Measurements from ENCODE around the gene GAS6.

The GAS6 gene

GRCh38 chr13:113822956-113823744, 40.7 kb downstream of the GAS6 start:
- Histone ChIP-seq H3K36me3 (ENCODE audit: control insufficient read depth in 1 of 2, insufficient read depth in 2 of 2, low read length in 2 of 2) (peaks cover 11 to 40% of the 10 kb centered on the region in 2 donors), H3K9me3 (ENCODE audit: control insufficient read depth in 1 of 2, low read length in 2 of 2) (no peaks in the 10 kb centered on the region), H3K4me1 (ENCODE audit: control insufficient read depth in 1 of 2, insufficient read depth in 2 of 2, low read length in 2 of 2) (peaks cover 0 to 26% of the 10 kb centered on the region in 2 donors), H3K27me3 (ENCODE audit: low read depth, low read length) (no peaks in the 10 kb centered on the region), H3K27ac (ENCODE audit: low read length) (no peak overlapping the region), H3K4me3 (ENCODE audit: low read depth in 1 of 2, low read length in 2 of 2) (no peak overlapping the region)

GRCh38 chr13:113822266-113822665, 41.6 kb downstream of the GAS6 start:
- H3K27me3 ChIP-seq (ENCODE audit: low read depth, low read length) = no peaks in the 10 kb centered on the region
- peaks cover 0 to 30% of the 10 kb centered on the region in 2 donors for H3K4me1 ChIP-seq (ENCODE audit: control insufficient read depth in 1 of 2, insufficient read depth in 2 of 2, low read length in 2 of 2)
- H3K27ac ChIP-seq (ENCODE audit: low read length) = no peak overlapping the region
- H3K4me3 ChIP-seq (ENCODE audit: low read depth in 1 of 2, low read length in 2 of 2) = no peak overlapping the region
- H3K36me3 ChIP-seq (ENCODE audit: control insufficient read depth in 1 of 2, insufficient read depth in 2 of 2, low read length in 2 of 2) = peaks cover 8 to 33% of the 10 kb centered on the region in 2 donors
- no peaks in the 10 kb centered on the region for H3K9me3 ChIP-seq (ENCODE audit: control insufficient read depth in 1 of 2, low read length in 2 of 2)

DNA sequence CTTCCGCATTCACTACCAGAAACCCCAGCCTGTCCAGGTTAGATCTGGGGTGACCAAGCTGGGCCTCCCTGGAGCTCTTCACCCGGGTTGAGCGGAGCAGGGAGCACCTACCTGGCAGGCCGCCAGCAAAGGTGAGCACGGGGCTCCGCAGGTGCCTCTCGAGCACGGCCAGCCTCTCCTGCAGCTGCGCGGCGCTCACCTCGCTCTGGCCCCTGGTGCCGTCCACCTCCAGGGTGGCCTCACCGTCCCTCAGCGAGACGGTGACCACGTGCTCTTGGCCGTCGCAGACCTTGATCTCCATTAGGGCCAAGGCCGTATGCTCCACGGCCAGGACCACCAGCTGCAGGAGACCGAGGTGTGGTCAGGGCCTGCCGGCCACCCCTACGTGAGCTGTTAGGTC, 42.0 kb downstream of the GAS6 start:
- no peaks in the 10 kb centered on the region for H3K9me3 ChIP-seq (ENCODE audit: control insufficient read depth in 1 of 2, low read length in 2 of 2)
- no peak overlapping the region for H3K27ac ChIP-seq (ENCODE audit: low read length)
- H3K27me3 ChIP-seq (ENCODE audit: low read depth, low read length) = no peaks in the 10 kb centered on the region
- H3K36me3 ChIP-seq (ENCODE audit: control insufficient read depth in 1 of 2, insufficient read depth in 2 of 2, low read length in 2 of 2) = peaks cover 4 to 29% of the 10 kb centered on the region in 2 donors
- peaks cover 0 to 32% of the 10 kb centered on the region in 2 donors for H3K4me1 ChIP-seq (ENCODE audit: control insufficient read depth in 1 of 2, insufficient read depth in 2 of 2, low read length in 2 of 2)
- no peak overlapping the region for H3K4me3 ChIP-seq (ENCODE audit: low read depth in 1 of 2, low read length in 2 of 2)

GRCh38 chr13:113820813-113821651, 42.8 kb downstream of the GAS6 start:
- H3K4me3 ChIP-seq (ENCODE audit: low read depth in 1 of 2, low read length in 2 of 2) = peak overlapping the region in 1 of 2 donors; percentile 18
- no peak overlapping the region for H3K27ac ChIP-seq (ENCODE audit: low read length)
- H3K4me1 ChIP-seq (ENCODE audit: control insufficient read depth in 1 of 2, insufficient read depth in 2 of 2, low read length in 2 of 2) = peaks cover 2 to 41% of the 10 kb centered on the region in 2 donors
- H3K36me3 ChIP-seq (ENCODE audit: control insufficient read depth in 1 of 2, insufficient read depth in 2 of 2, low read length in 2 of 2) = peaks cover 3 to 28% of the 10 kb centered on the region in 2 donors
- no peaks in the 10 kb centered on the region for H3K9me3 ChIP-seq (ENCODE audit: control insufficient read depth in 1 of 2, low read length in 2 of 2)
- no peaks in the 10 kb centered on the region for H3K27me3 ChIP-seq (ENCODE audit: low read depth, low read length)

- H3K27ac ChIP-seq (ENCODE audit: low read length) = no peak overlapping the region
- peak overlapping the region in 1 of 2 donors; percentile 18 for H3K4me3 ChIP-seq (ENCODE audit: low read depth in 1 of 2, low read length in 2 of 2)
- peaks cover 0 to 18% of the 10 kb centered on the region in 2 donors for H3K36me3 ChIP-seq (ENCODE audit: control insufficient read depth in 1 of 2, insufficient read depth in 2 of 2, low read length in 2 of 2)
- H3K27me3 ChIP-seq (ENCODE audit: low read depth, low read length) = no peaks in the 10 kb centered on the region
- peaks cover 3 to 48% of the 10 kb centered on the region in 2 donors for H3K4me1 ChIP-seq (ENCODE audit: control insufficient read depth in 1 of 2, insufficient read depth in 2 of 2, low read length in 2 of 2)
- no peaks in the 10 kb centered on the region for H3K9me3 ChIP-seq (ENCODE audit: control insufficient read depth in 1 of 2, low read length in 2 of 2)
Observed at GRCh38 chr13:113819731-113820715, 43.9 kb downstream of the GAS6 start.

GRCh38 chr13:113819341-113819730, 44.5 kb downstream of the GAS6 start:
- Histone ChIP-seq H3K9me3 (ENCODE audit: control insufficient read depth in 1 of 2, low read length in 2 of 2) (no peaks in the 10 kb centered on the region), H3K27me3 (ENCODE audit: low read depth, low read length) (no peaks in the 10 kb centered on the region), H3K27ac (ENCODE audit: low read length) (no peak overlapping the region), H3K4me3 (ENCODE audit: low read depth in 1 of 2, low read length in 2 of 2) (no peak overlapping the region), H3K36me3 (ENCODE audit: control insufficient read depth in 1 of 2, insufficient read depth in 2 of 2, low read length in 2 of 2) (peaks cover 0 to 17% of the 10 kb centered on the region in 2 donors), H3K4me1 (ENCODE audit: control insufficient read depth in 1 of 2, insufficient read depth in 2 of 2, low read length in 2 of 2) (peaks cover 3 to 48% of the 10 kb centered on the region in 2 donors)

DNA sequence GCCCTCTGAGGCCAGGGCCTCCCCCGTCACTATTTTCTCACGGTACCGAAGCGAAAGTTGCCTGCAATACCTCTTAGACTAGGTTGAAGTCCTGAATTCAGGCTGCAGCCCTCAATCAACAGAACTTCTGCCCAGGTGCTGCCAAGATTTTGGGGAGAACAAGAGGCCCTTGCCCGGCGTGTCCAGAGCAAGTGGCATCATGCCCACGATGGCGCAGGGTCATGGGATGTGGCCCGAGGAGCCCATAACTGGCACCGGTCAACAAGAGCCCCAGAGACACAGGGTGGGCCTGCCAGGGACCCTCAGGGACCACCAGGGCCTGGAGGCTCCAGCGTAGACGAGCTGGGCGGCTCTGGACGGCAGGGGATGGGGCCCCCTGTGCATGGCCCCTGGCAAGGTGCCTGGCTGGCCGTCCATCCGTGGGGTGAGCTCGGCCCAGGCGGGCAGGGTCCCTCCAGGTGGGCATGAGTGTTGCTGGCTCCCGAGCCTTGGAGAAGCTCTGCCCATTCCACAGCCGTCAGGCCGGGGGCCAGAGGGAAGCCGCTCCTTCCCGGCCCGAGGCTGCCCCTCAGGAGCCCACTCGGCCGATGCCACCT, 45.1 kb downstream of the GAS6 start:
- H3K36me3 ChIP-seq (ENCODE audit: control insufficient read depth in 1 of 2, insufficient read depth in 2 of 2, low read length in 2 of 2) = peaks cover 0 to 17% of the 10 kb centered on the region in 2 donors
- H3K4me1 ChIP-seq (ENCODE audit: control insufficient read depth in 1 of 2, insufficient read depth in 2 of 2, low read length in 2 of 2) = peaks cover 3 to 48% of the 10 kb centered on the region in 2 donors
- H3K27me3 ChIP-seq (ENCODE audit: low read depth, low read length) = no peaks in the 10 kb centered on the region
- no peak overlapping the region for H3K4me3 ChIP-seq (ENCODE audit: low read depth in 1 of 2, low read length in 2 of 2)
- H3K27ac ChIP-seq (ENCODE audit: low read length) = no peak overlapping the region
- no peaks in the 10 kb centered on the region for H3K9me3 ChIP-seq (ENCODE audit: control insufficient read depth in 1 of 2, low read length in 2 of 2)

DNA sequence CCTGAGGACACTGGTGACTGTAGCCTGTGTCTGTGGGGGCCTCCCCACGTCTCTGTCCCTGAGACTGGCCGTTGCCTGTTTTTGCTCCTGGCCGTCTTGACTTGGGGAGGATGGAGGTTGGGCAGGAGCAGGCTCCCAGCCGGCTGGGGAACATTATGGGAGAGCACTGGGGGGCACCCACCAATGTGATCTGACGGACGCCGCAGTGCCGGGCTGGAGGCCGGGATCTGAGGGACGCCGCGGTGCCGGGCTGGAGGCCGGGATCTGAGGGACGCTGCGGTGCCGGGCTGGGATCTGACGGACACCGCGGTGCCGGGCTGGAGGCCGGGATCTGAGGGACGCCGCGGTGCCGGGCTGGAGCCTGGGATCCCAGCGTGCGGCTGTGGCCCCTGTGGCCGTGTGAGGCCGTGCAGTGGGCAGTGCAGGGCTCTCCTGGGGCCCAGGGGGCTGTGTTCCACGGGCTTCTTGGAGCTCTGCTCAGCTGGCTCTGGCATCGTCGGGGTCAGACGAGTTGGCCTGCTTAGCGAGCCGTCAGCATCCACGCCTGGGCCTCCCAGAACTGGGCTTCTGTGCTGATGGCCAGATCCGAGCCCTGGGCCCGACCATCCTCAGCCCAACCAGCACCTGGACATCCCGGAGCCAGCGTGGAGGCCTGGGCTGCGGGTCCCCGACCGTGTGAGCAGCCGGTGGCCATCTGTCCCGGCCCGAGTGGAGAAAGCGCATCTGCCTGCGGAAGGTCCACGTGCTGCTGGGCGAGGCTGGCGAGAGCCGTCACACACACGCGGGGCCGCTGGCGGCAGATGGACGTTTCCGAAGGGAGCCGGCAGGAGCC, 45.8 kb downstream of the GAS6 start:
- Histone ChIP-seq H3K27ac (ENCODE audit: low read length) (no peak overlapping the region), H3K4me3 (ENCODE audit: low read depth in 1 of 2, low read length in 2 of 2) (no peak overlapping the region), H3K9me3 (ENCODE audit: control insufficient read depth in 1 of 2, low read length in 2 of 2) (no peaks in the 10 kb centered on the region), H3K27me3 (ENCODE audit: low read depth, low read length) (no peaks in the 10 kb centered on the region), H3K36me3 (ENCODE audit: control insufficient read depth in 1 of 2, insufficient read depth in 2 of 2, low read length in 2 of 2) (peaks cover 0 to 10% of the 10 kb centered on the region in 2 donors), H3K4me1 (ENCODE audit: control insufficient read depth in 1 of 2, insufficient read depth in 2 of 2, low read length in 2 of 2) (peaks cover 3 to 48% of the 10 kb centered on the region in 2 donors)

- Histone ChIP-seq H3K27me3 (ENCODE audit: low read depth, low read length) (no peaks in the 10 kb centered on the region), H3K27ac (ENCODE audit: low read length) (no peak overlapping the region), H3K9me3 (ENCODE audit: control insufficient read depth in 1 of 2, low read length in 2 of 2) (no peaks in the 10 kb centered on the region), H3K36me3 (ENCODE audit: control insufficient read depth in 1 of 2, insufficient read depth in 2 of 2, low read length in 2 of 2) (peaks cover 0 to 1% of the 10 kb centered on the region in 2 donors), H3K4me3 (ENCODE audit: low read depth in 1 of 2, low read length in 2 of 2) (no peak overlapping the region), H3K4me1 (ENCODE audit: control insufficient read depth in 1 of 2, insufficient read depth in 2 of 2, low read length in 2 of 2) (peaks cover 3 to 48% of the 10 kb centered on the region in 2 donors)
Observed at GRCh38 chr13:113816946-113817859, 46.7 kb downstream of the GAS6 start.
